Measurements from ENCODE around the gene NEURL1.
"Not testable (repeated sequence)": the region's sequence is repeated elsewhere in the genome, so short reads cannot be mapped to it uniquely, and the experiment has no call there.

Gene NEURL1

DNA sequence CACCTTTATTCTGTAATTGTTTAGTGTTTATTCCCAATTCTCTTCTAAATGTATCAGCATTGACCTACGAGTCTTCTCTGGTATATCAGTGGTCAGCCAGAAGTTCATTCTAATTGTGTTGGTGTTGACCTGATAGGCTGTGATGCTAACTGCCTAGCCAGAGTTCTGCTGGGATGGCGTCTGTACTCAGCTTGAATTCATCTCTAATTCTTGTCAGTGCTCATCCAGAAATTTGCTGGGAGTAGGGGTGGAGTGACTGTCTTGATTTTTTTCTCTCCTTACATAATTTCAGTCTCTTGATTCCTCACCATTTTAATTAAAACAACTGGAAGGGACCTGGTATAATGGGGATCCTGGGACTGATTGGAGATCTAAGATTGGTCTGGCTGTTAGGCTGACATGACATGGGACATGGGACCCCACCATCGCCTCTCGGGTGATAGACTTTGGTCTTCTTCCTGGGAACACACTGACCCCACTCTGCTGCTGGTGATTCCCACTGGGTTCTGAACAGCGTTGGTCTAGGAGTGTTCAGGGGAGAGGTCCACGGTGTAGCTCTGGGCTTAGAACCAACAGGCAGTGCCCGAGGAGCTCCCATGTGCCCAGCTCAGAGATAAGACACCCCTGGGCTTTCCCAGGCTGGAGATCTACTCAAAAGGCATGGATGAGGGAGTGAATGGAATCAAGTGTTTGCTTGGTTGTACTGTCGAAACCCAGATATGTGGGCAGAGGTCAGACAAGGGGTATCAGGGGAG is 3.8 kb downstream of the NEURL1 start:
- no peak for DNase-seq

DNA sequence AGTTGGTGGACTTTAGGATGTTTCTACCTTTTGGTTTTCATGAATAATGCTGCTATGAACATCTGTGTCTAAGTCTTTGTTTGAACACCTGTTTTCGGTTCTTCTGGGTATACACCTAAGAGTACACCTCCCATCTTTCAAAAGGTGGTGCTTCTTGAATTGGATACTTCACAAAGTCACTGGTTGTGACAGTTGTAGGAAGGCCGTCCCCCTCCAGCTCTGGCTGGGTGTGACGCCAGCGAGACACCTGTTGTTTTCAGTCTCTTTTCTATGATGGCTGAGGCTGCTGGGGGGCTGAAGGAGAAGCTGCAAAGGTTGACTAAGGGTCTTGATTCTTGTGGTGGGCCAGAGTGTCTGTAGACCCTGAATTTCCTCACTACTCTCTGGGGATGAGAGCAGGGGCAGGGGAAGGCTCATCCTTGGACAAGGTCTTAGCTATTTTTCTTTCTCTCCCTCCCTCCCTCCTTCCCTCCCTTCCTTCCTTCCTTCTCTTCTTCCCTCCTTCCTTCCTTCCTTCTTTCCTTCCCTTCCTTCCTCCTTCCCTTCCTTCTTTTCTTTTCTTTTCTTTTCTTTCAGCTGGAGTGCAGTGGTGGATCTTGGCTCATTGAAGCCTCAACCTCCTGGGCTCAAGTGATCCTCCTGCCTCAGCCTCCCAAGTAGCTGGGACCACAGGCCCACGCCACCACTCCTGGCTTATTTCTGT is 5.6 kb downstream of the NEURL1 start:
- DNase-seq, result no peak

GRCh38 chr10:103499881-103500280 is 6.4 kb downstream of the NEURL1 start:
- DNase-seq, result no peak

DNA sequence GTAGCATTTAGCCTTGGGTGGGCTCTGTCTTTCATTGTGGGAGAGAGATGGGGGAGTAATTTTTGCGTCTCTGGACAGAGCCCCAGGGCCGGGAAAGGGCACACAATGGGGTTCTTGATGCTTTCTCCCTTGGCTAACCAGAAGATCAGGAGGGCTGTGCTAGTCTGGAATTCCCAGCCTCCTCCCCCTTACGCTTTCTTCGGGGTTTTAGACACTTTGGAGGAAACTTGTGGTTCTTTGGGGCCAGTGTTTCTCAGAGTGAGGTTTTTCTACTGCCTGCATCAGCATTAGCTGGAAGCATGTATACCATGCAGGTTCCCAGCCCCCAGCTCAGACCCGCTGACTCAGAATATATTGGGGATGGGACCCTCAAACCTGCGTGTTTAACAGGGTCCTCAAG is 7.0 kb downstream of the NEURL1 start:
- DNase-seq, result no peak

GRCh38 chr10:103501186-103501585 is 7.7 kb downstream of the NEURL1 start:
- no peak for DNase-seq

- DNase-seq, result no peak
Observed at GRCh38 chr10:103502849-103503660, 9.6 kb downstream of the NEURL1 start.

DNA sequence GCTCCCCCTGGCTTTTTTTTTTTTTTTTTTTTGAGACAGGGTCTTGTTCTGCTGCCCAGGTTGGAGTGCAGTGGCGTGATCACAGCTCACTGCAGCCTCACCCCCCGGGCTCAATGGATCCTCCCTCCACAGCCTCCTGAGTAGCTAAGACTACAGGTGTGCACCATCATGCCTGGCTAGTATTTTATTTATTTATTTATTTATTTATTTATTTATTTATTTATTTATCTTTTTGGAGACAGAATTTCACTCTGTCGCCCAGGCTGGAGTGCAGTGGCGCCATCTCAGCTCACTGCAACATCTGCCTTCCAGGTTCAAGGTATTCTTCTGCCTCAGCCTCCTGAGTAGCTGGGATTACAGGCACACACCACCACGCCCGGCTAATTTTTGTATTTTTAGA is 10.3 kb downstream of the NEURL1 start:
- DNase-seq, result not testable (repeated sequence)

DNA sequence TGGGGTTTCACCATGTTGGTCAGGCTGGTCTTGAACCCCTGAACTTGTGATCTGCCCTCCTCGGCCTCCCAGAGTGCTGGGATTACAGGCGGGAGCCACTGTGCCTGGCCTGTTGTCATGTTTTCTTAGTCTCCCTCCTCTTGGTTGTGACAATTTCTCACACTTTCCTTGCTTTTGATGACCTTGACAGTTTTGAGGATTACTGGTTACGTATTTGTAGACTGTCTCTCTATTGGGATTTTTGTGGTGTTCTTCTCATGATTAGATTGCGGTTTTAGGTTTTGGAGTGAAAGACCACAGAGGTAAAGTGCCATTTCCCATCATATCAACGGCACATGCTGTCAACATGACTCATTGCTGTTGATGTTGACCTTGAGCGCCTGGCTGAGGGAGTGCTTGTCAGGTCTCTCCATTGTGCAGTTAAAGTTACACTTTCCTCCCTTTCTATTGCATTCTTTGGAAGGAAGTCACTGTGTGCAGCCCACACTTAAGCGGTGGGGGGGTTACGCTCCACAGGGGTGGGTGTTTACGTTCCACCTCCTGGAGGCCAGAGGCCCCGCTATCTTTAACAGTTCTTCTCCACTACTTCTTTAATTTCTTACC is 10.8 kb downstream of the NEURL1 start:
- no peak for DNase-seq

GRCh38 chr10:103506061-103506460 is 12.6 kb downstream of the NEURL1 start:
- no peak for DNase-seq

DNA sequence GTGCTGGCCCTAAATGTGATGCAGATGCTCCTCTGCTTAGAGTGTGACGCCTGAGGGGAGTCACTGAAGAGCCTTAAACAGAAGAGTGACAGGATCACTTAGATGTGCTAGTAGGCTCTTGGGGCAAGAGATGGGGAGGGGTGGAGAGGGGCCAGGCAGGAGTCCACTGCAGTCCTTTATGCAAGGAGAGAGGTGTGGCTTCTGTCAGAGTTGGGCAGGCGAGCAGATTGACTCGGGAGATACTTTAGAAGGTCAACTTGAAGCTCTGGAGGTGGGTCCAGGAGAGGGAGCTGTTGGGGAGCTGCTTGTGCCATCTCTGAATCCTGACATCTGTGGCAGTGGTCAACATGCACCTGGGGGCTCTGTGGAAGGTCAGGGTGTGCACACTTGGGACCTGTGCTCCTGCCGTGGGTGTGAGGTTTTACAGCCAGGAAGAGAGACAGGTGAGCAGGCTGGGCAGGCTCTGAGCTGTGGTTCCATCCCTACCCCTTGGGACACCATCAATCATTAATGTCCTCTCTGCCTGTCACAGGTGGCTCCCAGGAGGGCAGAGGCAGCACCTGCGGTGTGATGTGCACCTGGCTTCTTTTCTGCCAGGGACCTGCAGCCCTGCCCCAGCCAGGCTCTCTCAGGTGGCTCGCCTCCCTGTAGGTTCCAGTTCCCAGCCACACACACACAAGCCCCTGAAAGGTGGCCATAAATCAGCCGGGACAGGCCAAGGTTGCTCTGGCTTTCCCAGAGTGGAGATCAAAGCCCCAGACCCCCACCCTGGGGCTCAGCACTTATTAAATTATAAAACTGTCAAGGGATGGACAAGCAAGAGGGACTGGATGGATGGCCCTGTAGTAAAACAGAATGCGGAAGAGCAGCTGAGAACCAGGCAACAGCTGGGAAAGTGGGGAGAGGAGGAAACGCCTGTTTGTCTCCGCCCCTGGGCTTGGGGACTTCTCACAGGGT is 14.0 kb downstream of the NEURL1 start:
- DNase-seq, result no peak

DNA sequence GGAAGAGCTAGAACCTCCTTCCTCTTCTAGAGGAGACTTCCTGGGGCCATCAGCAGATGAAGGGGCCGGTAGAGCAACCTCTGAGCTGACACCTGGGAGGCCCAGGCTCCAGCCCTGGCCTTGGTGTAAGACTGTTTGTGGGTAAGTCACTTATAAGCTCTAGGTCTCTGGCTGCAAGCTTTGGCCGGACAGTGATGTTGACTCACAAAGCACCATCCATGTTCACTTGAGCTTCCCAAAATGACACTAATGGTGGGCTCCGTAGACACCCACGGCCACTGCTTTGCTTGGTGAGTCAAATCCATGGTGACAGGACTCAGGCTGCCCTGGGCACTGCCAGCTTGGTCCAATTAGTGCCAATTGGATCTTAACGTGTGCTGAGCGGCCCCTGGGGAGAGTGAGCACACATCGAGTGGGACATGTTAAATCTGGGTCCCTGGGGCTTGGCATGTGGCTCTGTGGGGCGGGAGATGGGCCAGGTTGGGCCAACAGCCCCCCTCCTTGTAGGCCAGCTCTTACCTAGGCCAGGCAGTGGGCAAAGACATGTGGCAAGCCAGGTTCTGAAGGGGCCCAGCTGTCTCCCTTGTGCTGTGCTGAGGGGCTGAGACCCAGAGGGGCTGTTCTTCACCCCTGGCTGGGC is 16.7 kb downstream of the NEURL1 start:
- DNase-seq, result no peak

DNA sequence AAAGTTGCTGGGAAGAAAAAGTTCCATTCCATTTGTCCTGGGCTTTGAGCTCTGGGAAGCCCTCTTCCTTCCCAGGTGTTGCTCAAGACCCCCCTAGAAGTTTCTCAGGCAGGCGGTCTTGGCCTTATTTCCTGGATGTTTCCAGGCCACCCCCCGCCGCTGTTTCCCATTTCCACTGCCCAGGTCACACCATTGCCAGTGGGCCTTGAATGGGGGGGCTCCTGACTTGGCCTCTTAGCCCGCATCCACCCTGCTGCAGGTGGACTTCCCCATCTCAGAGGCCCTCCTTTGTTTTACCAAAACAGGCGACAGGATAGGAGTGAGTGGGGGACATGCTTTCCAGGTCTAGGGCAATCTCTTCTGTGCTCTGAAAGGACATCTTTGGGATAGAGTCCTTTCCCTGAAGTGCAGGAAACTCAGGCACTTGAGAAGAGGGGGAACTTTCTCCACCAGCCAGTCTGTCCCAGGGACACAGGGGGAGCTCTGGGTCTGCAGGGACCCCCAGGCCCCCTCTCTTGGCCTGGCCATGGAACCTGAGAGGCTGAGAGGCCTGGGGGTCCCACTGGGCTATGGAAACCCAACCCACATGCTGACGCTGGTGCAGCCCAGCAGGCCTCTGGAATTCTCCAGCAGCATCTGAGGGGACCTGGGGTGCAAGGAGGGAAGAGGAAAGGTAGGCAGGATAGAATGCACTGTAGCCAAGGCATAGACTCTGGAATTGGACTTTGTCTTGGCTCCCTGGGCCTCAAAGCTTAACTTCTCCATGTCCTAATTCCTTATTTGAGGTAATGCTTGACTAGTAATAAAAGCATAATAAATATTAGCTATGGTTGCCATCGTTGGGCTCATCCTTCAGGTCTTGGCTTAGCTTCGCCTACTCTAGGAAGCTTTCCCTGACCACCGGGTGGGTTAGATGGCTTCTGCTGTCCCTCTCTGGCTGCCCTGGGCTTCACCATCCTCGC is 17.6 kb downstream of the NEURL1 start:
- DNase-seq, result no peak

DNA sequence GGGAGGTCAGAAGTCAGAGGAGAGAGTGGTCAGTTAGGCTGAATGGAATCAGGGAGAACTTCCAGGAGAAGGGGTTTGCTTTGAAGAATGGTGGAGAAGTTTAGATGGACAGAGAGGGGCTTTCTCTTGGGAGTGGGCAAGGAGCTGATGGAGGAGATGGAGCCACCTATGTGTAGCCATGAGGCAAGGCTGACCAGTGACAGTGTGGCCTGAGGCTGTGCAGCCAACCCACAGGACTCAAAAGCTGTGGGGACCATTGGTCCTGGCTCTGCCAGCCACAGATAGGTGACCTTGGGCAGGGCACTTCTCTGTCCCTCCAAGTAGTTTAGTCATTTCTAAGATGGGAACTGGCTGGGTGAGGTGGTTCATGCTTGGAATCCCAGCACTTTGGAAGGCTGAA is 18.7 kb downstream of the NEURL1 start:
- DNase-seq, result no peak

DNA sequence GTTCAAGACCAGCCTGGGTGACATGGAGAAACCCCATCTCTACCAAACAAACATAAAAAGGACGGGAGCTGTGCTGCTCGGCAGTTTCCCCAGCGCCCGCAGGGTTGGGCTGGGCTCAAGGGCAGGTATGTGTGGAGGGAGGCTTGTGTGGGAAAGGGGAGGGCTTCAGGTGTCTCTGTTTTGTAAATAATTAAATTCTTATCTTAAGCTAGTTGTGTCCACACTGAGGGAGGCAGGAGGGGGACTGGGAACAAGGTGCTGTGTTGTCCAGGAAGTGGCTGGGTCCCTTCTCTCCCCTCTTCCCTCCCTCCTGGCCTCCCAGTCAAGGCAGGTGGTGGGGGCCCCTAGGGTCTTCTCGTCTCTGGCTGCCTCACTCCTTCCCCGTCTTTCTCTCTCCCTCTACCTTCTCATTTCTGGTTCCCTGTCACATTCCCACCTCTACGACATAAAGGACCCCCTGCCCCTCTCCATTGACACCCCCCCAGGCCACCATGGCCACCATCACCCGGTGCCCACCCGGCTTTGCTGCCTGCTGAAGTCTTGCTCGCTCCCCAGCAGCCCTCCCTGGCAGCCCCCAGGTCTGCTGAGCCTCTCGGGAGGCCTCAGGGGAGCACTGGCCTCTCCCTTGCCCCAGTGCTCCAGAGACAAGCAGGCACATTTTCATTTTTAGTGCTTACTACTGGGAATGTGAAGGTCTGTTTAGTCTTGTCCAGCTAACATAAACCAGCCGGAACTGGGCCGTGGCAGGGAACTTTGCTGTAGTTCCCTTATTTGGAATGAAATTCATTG is 19.3 kb downstream of the NEURL1 start:
- no peak for DNase-seq

GRCh38 chr10:103513380-103514060 is 20.0 kb downstream of the NEURL1 start:
- DNase-seq, result no peak

DNA sequence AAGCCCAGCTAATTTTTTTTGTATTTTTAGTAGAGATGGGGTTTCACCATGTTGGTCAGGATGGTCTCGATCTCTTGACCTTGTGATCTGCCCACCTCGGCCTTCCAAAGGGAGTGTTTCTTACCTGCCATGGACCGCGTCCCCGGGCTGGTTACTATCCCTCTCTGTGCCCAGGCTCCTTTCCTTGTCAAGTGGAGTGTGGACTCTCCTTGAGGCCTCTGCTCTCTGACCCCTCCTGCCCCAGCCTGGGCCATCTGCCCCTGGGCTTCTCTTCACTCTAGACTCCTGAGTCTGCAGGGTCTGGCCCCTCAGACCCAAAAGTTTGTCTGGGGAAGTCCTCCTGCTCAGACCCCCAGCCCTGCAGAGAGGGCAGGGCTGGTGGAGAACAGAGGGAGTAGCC is 20.7 kb downstream of the NEURL1 start:
- DNase-seq, result no peak

- DNase-seq, result no peak
Observed at GRCh38 chr10:103517234-103518085, 24.0 kb downstream of the NEURL1 start.

- DNase-seq, result no peak
Observed at GRCh38 chr10:103519798-103520197, 26.3 kb downstream of the NEURL1 start.

Data from NCI-H2029 (cell line).